ENCODE results near the gene APLP2. TPM values are rescaled to one million over a fixed set of nuclear protein-coding genes. Genes with fewer than 3 reads are reported as not detected.

Gene APLP2
- total and polyA plus RNA-seq, 4 donors: 190 to 337 (median 233) TPM

GRCh38 chr11:130141561-130142341, 72.1 kb downstream of the APLP2 start:
- H3K4me1 ChIP-seq (ENCODE audit: control insufficient read depth in 4 of 4, insufficient read depth in 4 of 4, low read length in 3 of 4): peaks cover 8 to 50% (median 44%) of the 10 kb centered on the region in 4 donors

GRCh38 chr11:130144141-130144540, 74.4 kb downstream of the APLP2 start:
- H3K4me3 ChIP-seq (ENCODE audit: low read depth in 1 of 3, low read length in 3 of 3): no peak overlapping the region
- no peak overlapping the region for H3K9ac ChIP-seq (ENCODE audit: low read depth in 1 of 2, low read length in 2 of 2)
- peak overlapping the region; percentile 79 to 82 for H3K27ac ChIP-seq (ENCODE audit: low read depth in 1 of 2, low read length in 2 of 2)
- H3K36me3 ChIP-seq (ENCODE audit: control insufficient read depth in 4 of 4, insufficient read depth in 3 of 4, low read depth in 1 of 4, low read length in 3 of 4): peaks cover 3 to 14% (median 9%) of the 10 kb centered on the region in 4 donors
- H3K9me3 ChIP-seq (ENCODE audit: control insufficient read depth in 4 of 4, low read length in 3 of 4): no peaks in the 10 kb centered on the region
- WGBS: 29% methylated on average over 10 of the region's 10 CpGs
- no peaks in the 10 kb centered on the region for H3K27me3 ChIP-seq (ENCODE audit: control insufficient read depth in 4 of 4, insufficient read depth in 4 of 4, low read length in 3 of 4)
- DNase-seq (ENCODE audit: low spot score): peak; percentile 65
- peaks cover 8 to 59% (median 51%) of the 10 kb centered on the region in 4 donors for H3K4me1 ChIP-seq (ENCODE audit: control insufficient read depth in 4 of 4, insufficient read depth in 4 of 4, low read length in 3 of 4)
- TF ChIP-seq, protein P1, sequence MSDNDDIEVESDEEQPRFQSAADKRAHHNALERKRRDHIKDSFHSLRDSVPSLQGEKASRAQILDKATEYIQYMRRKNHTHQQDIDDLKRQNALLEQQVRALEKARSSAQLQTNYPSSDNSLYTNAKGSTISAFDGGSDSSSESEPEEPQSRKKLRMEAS (IDR thresholded peaks at IDR 0.05): peak; percentile 90
- TF ChIP-seq, protein P2, sequence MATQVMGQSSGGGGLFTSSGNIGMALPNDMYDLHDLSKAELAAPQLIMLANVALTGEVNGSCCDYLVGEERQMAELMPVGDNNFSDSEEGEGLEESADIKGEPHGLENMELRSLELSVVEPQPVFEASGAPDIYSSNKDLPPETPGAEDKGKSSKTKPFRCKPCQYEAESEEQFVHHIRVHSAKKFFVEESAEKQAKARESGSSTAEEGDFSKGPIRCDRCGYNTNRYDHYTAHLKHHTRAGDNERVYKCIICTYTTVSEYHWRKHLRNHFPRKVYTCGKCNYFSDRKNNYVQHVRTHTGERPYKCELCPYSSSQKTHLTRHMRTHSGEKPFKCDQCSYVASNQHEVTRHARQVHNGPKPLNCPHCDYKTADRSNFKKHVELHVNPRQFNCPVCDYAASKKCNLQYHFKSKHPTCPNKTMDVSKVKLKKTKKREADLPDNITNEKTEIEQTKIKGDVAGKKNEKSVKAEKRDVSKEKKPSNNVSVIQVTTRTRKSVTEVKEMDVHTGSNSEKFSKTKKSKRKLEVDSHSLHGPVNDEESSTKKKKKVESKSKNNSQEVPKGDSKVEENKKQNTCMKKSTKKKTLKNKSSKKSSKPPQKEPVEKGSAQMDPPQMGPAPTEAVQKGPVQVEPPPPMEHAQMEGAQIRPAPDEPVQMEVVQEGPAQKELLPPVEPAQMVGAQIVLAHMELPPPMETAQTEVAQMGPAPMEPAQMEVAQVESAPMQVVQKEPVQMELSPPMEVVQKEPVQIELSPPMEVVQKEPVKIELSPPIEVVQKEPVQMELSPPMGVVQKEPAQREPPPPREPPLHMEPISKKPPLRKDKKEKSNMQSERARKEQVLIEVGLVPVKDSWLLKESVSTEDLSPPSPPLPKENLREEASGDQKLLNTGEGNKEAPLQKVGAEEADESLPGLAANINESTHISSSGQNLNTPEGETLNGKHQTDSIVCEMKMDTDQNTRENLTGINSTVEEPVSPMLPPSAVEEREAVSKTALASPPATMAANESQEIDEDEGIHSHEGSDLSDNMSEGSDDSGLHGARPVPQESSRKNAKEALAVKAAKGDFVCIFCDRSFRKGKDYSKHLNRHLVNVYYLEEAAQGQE (IDR thresholded peaks at IDR 0.05): no peak
- TF ChIP-seq RXRA (IDR thresholded peaks at IDR 0.05) (peak; percentile 86 to 89), SP1 (IDR thresholded peaks at IDR 0.05) (peak; percentile 88), NR2F2 (IDR thresholded peaks at IDR 0.05) (peak; percentile 73), FOXA2 (IDR thresholded peaks at IDR 0.05) (peak; percentile 85), JUND (IDR thresholded peaks at IDR 0.05) (peak in 1 of 2 donors; percentile 72), YY1 (IDR thresholded peaks at IDR 0.05) (peak; percentile 67), GABPA (IDR thresholded peaks at IDR 0.05 in 1 of 2, conservative IDR thresholded peaks at IDR 0.05 in 1 of 2) (no peak), RAD21 (IDR thresholded peaks at IDR 0.05) (peak in 1 of 2 donors; percentile 29), FOXA1 (IDR thresholded peaks at IDR 0.05) (peak; percentile 79), ATF3 (IDR thresholded peaks at IDR 0.05) (no peak), HNF4A (conservative IDR thresholded peaks at IDR 0.05) (peak; percentile 95 to 96), TAF1 (conservative IDR thresholded peaks at IDR 0.05) (no peak), HNF4G (IDR thresholded peaks at IDR 0.05) (peak; percentile 83), EGR1 (IDR thresholded peaks at IDR 0.05; ENCODE audit: low read depth in 2 of 2) (peak; percentile 63 to 74)
- TF ChIP-seq, protein P3, sequence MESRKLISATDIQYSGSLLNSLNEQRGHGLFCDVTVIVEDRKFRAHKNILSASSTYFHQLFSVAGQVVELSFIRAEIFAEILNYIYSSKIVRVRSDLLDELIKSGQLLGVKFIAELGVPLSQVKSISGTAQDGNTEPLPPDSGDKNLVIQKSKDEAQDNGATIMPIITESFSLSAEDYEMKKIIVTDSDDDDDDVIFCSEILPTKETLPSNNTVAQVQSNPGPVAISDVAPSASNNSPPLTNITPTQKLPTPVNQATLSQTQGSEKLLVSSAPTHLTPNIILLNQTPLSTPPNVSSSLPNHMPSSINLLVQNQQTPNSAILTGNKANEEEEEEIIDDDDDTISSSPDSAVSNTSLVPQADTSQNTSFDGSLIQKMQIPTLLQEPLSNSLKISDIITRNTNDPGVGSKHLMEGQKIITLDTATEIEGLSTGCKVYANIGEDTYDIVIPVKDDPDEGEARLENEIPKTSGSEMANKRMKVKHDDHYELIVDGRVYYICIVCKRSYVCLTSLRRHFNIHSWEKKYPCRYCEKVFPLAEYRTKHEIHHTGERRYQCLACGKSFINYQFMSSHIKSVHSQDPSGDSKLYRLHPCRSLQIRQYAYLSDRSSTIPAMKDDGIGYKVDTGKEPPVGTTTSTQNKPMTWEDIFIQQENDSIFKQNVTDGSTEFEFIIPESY (IDR thresholded peaks at IDR 0.05): peak; percentile 36

More at GRCh38 chr11:130141561-130142341, 72.1 kb downstream of the APLP2 start:
- Histone ChIP-seq H3K27ac (ENCODE audit: low read depth in 1 of 2, low read length in 2 of 2) (peak overlapping the region in 1 of 2 donors; percentile 6), H3K27me3 (ENCODE audit: control insufficient read depth in 4 of 4, insufficient read depth in 4 of 4, low read length in 3 of 4) (no peaks in the 10 kb centered on the region), H3K4me3 (ENCODE audit: low read depth in 1 of 3, low read length in 3 of 3) (no peak overlapping the region), H3K9ac (ENCODE audit: low read depth in 1 of 2, low read length in 2 of 2) (no peak overlapping the region), H3K36me3 (ENCODE audit: control insufficient read depth in 4 of 4, insufficient read depth in 3 of 4, low read depth in 1 of 4, low read length in 3 of 4) (peaks cover 4 to 29% (median 18%) of the 10 kb centered on the region in 4 donors), H3K9me3 (ENCODE audit: control insufficient read depth in 4 of 4, low read length in 3 of 4) (no peaks in the 10 kb centered on the region)
- WGBS: 89% methylated on average over 19 of the region's 19 CpGs
- DNase-seq (ENCODE audit: low spot score): no peak
- TF ChIP-seq, protein P1 (IDR thresholded peaks at IDR 0.05): no peak
- no peak for TF ChIP-seq ATF3 (IDR thresholded peaks at IDR 0.05)
- no peak for TF ChIP-seq RXRA (IDR thresholded peaks at IDR 0.05)
- TF ChIP-seq, protein P4, sequence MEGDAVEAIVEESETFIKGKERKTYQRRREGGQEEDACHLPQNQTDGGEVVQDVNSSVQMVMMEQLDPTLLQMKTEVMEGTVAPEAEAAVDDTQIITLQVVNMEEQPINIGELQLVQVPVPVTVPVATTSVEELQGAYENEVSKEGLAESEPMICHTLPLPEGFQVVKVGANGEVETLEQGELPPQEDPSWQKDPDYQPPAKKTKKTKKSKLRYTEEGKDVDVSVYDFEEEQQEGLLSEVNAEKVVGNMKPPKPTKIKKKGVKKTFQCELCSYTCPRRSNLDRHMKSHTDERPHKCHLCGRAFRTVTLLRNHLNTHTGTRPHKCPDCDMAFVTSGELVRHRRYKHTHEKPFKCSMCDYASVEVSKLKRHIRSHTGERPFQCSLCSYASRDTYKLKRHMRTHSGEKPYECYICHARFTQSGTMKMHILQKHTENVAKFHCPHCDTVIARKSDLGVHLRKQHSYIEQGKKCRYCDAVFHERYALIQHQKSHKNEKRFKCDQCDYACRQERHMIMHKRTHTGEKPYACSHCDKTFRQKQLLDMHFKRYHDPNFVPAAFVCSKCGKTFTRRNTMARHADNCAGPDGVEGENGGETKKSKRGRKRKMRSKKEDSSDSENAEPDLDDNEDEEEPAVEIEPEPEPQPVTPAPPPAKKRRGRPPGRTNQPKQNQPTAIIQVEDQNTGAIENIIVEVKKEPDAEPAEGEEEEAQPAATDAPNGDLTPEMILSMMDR (IDR thresholded peaks at IDR 0.05; ENCODE audit: low read depth, low read length, missing input control): no peak
- TF ChIP-seq HNF4A (conservative IDR thresholded peaks at IDR 0.05): no peak
